ENCODE results near the gene CFAP210.

CFAP210 gene

DNA sequence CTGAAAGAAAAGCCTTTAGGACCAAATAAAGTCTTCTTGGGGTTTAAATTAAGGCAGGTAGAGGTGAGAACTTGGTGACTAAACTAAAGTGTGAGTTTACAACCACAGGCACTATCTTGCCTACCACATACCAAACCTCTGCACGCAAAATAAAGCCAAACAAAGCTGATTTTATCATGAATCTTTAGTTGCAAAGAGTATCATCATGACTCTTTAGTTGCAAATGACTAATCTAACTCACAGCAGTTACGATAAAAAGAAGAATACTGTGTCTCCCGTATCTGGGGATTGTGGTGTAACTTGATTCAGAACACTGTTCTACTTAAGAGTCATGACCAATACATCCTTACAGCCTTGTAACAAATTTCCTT lies 11.2 kb downstream of the CFAP210 start:
- Histone ChIP-seq H3K9me3 (ENCODE audit: control insufficient read depth in 1 of 2, low read length in 2 of 2) (no peaks in the 10 kb centered on the region), H3K4me1 (ENCODE audit: control insufficient read depth in 1 of 2, insufficient read depth in 2 of 2, low read length in 2 of 2) (no peaks in the 10 kb centered on the region), H3K36me3 (ENCODE audit: control insufficient read depth in 1 of 2, insufficient read depth in 2 of 2, low read length in 2 of 2) (no peaks in the 10 kb centered on the region), H3K9ac (ENCODE audit: low read depth in 1 of 2, low read length in 2 of 2) (no peak overlapping the region), H3K27ac (ENCODE audit: low read depth, low read length) (no peak overlapping the region), H3K4me3 (ENCODE audit: low read depth in 1 of 2, low read length in 2 of 2) (no peak overlapping the region), H3K27me3 (ENCODE audit: control insufficient read depth in 1 of 2, insufficient read depth in 2 of 2, low read length in 2 of 2) (no peaks in the 10 kb centered on the region)

GRCh38 chr2:169676850-169677249 lies 17.4 kb downstream of the CFAP210 start:
- Histone ChIP-seq H3K27ac (ENCODE audit: low read depth, low read length) (no peak overlapping the region), H3K36me3 (ENCODE audit: control insufficient read depth in 1 of 2, insufficient read depth in 2 of 2, low read length in 2 of 2) (no peaks in the 10 kb centered on the region), H3K9me3 (ENCODE audit: control insufficient read depth in 1 of 2, low read length in 2 of 2) (no peaks in the 10 kb centered on the region), H3K4me3 (ENCODE audit: low read depth in 1 of 2, low read length in 2 of 2) (no peak overlapping the region), H3K27me3 (ENCODE audit: control insufficient read depth in 1 of 2, insufficient read depth in 2 of 2, low read length in 2 of 2) (no peaks in the 10 kb centered on the region), H3K4me1 (ENCODE audit: control insufficient read depth in 1 of 2, insufficient read depth in 2 of 2, low read length in 2 of 2) (no peaks in the 10 kb centered on the region), H3K9ac (ENCODE audit: low read depth in 1 of 2, low read length in 2 of 2) (no peak overlapping the region)

GRCh38 chr2:169676357-169676756 lies 17.8 kb downstream of the CFAP210 start:
- H3K4me1 ChIP-seq (ENCODE audit: control insufficient read depth in 1 of 2, insufficient read depth in 2 of 2, low read length in 2 of 2), result no peaks in the 10 kb centered on the region
- no peak overlapping the region for H3K4me3 ChIP-seq (ENCODE audit: low read depth in 1 of 2, low read length in 2 of 2)
- H3K27me3 ChIP-seq (ENCODE audit: control insufficient read depth in 1 of 2, insufficient read depth in 2 of 2, low read length in 2 of 2), result no peaks in the 10 kb centered on the region
- no peak overlapping the region for H3K9ac ChIP-seq (ENCODE audit: low read depth in 1 of 2, low read length in 2 of 2)
- H3K9me3 ChIP-seq (ENCODE audit: control insufficient read depth in 1 of 2, low read length in 2 of 2), result no peaks in the 10 kb centered on the region
- H3K27ac ChIP-seq (ENCODE audit: low read depth, low read length), result no peak overlapping the region
- no peaks in the 10 kb centered on the region for H3K36me3 ChIP-seq (ENCODE audit: control insufficient read depth in 1 of 2, insufficient read depth in 2 of 2, low read length in 2 of 2)

GRCh38 chr2:169673921-169674320 lies 20.3 kb downstream of the CFAP210 start:
- no peaks in the 10 kb centered on the region for H3K27me3 ChIP-seq (ENCODE audit: control insufficient read depth in 1 of 2, insufficient read depth in 2 of 2, low read length in 2 of 2)
- H3K4me3 ChIP-seq (ENCODE audit: low read depth in 1 of 2, low read length in 2 of 2), result no peak overlapping the region
- no peaks in the 10 kb centered on the region for H3K9me3 ChIP-seq (ENCODE audit: control insufficient read depth in 1 of 2, low read length in 2 of 2)
- H3K27ac ChIP-seq (ENCODE audit: low read depth, low read length), result no peak overlapping the region
- H3K9ac ChIP-seq (ENCODE audit: low read depth in 1 of 2, low read length in 2 of 2), result no peak overlapping the region
- H3K36me3 ChIP-seq (ENCODE audit: control insufficient read depth in 1 of 2, insufficient read depth in 2 of 2, low read length in 2 of 2), result no peaks in the 10 kb centered on the region
- H3K4me1 ChIP-seq (ENCODE audit: control insufficient read depth in 1 of 2, insufficient read depth in 2 of 2, low read length in 2 of 2), result no peaks in the 10 kb centered on the region

GRCh38 chr2:169673106-169673505 lies 21.1 kb downstream of the CFAP210 start:
- Histone ChIP-seq H3K4me3 (ENCODE audit: low read depth in 1 of 2, low read length in 2 of 2) (no peak overlapping the region), H3K36me3 (ENCODE audit: control insufficient read depth in 1 of 2, insufficient read depth in 2 of 2, low read length in 2 of 2) (no peaks in the 10 kb centered on the region), H3K4me1 (ENCODE audit: control insufficient read depth in 1 of 2, insufficient read depth in 2 of 2, low read length in 2 of 2) (no peaks in the 10 kb centered on the region), H3K9ac (ENCODE audit: low read depth in 1 of 2, low read length in 2 of 2) (no peak overlapping the region), H3K27me3 (ENCODE audit: control insufficient read depth in 1 of 2, insufficient read depth in 2 of 2, low read length in 2 of 2) (no peaks in the 10 kb centered on the region), H3K9me3 (ENCODE audit: control insufficient read depth in 1 of 2, low read length in 2 of 2) (no peaks in the 10 kb centered on the region), H3K27ac (ENCODE audit: low read depth, low read length) (no peak overlapping the region)

- no peak overlapping the region for H3K9ac ChIP-seq (ENCODE audit: low read depth in 1 of 2, low read length in 2 of 2)
- no peak overlapping the region for H3K27ac ChIP-seq (ENCODE audit: low read depth, low read length)
- H3K9me3 ChIP-seq (ENCODE audit: control insufficient read depth in 1 of 2, low read length in 2 of 2), result no peaks in the 10 kb centered on the region
- no peak overlapping the region for H3K4me3 ChIP-seq (ENCODE audit: low read depth in 1 of 2, low read length in 2 of 2)
- no peaks in the 10 kb centered on the region for H3K27me3 ChIP-seq (ENCODE audit: control insufficient read depth in 1 of 2, insufficient read depth in 2 of 2, low read length in 2 of 2)
- H3K4me1 ChIP-seq (ENCODE audit: control insufficient read depth in 1 of 2, insufficient read depth in 2 of 2, low read length in 2 of 2), result no peaks in the 10 kb centered on the region
- no peaks in the 10 kb centered on the region for H3K36me3 ChIP-seq (ENCODE audit: control insufficient read depth in 1 of 2, insufficient read depth in 2 of 2, low read length in 2 of 2)
Measured at GRCh38 chr2:169672406-169672805, 21.8 kb downstream of the CFAP210 start.

- Histone ChIP-seq H3K36me3 (ENCODE audit: control insufficient read depth in 1 of 2, insufficient read depth in 2 of 2, low read length in 2 of 2) (no peaks in the 10 kb centered on the region), H3K27ac (ENCODE audit: low read depth, low read length) (no peak overlapping the region), H3K4me1 (ENCODE audit: control insufficient read depth in 1 of 2, insufficient read depth in 2 of 2, low read length in 2 of 2) (no peaks in the 10 kb centered on the region), H3K4me3 (ENCODE audit: low read depth in 1 of 2, low read length in 2 of 2) (no peak overlapping the region), H3K9me3 (ENCODE audit: control insufficient read depth in 1 of 2, low read length in 2 of 2) (no peaks in the 10 kb centered on the region), H3K27me3 (ENCODE audit: control insufficient read depth in 1 of 2, insufficient read depth in 2 of 2, low read length in 2 of 2) (no peaks in the 10 kb centered on the region), H3K9ac (ENCODE audit: low read depth in 1 of 2, low read length in 2 of 2) (no peak overlapping the region)
Measured at GRCh38 chr2:169670937-169671336, 23.3 kb downstream of the CFAP210 start.

GRCh38 chr2:169670215-169670651 lies 24.0 kb downstream of the CFAP210 start:
- no peak overlapping the region for H3K9ac ChIP-seq (ENCODE audit: low read depth in 1 of 2, low read length in 2 of 2)
- no peaks in the 10 kb centered on the region for H3K9me3 ChIP-seq (ENCODE audit: control insufficient read depth in 1 of 2, low read length in 2 of 2)
- H3K36me3 ChIP-seq (ENCODE audit: control insufficient read depth in 1 of 2, insufficient read depth in 2 of 2, low read length in 2 of 2), result no peaks in the 10 kb centered on the region
- H3K27me3 ChIP-seq (ENCODE audit: control insufficient read depth in 1 of 2, insufficient read depth in 2 of 2, low read length in 2 of 2), result no peaks in the 10 kb centered on the region
- H3K4me1 ChIP-seq (ENCODE audit: control insufficient read depth in 1 of 2, insufficient read depth in 2 of 2, low read length in 2 of 2), result no peaks in the 10 kb centered on the region
- no peak overlapping the region for H3K4me3 ChIP-seq (ENCODE audit: low read depth in 1 of 2, low read length in 2 of 2)
- no peak overlapping the region for H3K27ac ChIP-seq (ENCODE audit: low read depth, low read length)

GRCh38 chr2:169667583-169667982 lies 26.6 kb downstream of the CFAP210 start:
- Histone ChIP-seq H3K4me1 (ENCODE audit: control insufficient read depth in 1 of 2, insufficient read depth in 2 of 2, low read length in 2 of 2) (no peaks in the 10 kb centered on the region), H3K9ac (ENCODE audit: low read depth in 1 of 2, low read length in 2 of 2) (no peak overlapping the region)

DNA sequence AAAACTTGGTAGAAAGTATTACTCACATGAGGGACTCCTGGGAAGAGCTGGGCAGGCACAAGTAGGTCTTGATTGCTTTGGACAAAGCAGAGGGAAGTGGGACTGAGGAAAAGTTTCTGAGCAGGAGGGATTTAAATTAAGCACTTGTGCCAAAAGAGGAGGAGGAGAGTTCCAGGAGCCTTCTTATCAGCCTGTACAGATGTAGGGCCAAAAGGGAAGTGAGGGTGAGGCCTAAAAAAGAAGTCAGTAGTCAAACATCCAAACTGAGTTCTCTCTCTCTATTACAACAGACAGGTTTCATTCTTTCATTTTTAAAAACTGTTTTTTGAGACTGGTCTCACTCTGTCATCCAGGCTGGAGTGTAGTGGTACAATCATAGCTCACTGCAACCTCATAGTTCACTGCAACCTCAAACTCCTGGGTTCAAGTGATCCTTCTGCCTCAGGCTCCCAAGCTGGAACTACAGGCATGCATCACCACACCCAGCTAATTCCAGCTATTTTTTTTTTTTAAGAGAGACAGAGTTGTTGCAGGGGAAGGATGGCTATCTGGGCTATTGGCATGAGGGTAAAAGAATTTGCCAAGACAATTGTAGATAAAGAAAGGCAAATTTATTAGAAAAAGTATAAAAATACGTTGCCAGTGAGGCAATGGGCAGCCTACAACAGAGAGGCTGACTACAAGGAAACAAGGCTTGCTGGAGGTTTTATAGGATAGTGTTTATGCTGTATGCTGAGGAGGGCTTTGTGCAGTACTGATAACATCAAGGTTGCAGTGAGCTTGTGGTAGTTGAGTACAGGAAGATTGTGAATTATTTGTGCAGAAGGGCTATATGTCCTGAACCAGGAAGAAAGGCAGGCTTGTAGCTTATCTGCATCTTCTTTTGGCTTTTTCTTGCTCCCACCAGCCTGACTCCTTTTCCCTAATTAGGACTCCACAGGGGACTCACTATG lies 29.0 kb downstream of the CFAP210 start:
- Histone ChIP-seq H3K9ac (ENCODE audit: low read depth in 1 of 2, low read length in 2 of 2) (no peak overlapping the region), H3K36me3 (ENCODE audit: control insufficient read depth in 1 of 2, insufficient read depth in 2 of 2, low read length in 2 of 2) (no peaks in the 10 kb centered on the region), H3K27me3 (ENCODE audit: control insufficient read depth in 1 of 2, insufficient read depth in 2 of 2, low read length in 2 of 2) (no peaks in the 10 kb centered on the region), H3K27ac (ENCODE audit: low read depth, low read length) (no peak overlapping the region), H3K4me1 (ENCODE audit: control insufficient read depth in 1 of 2, insufficient read depth in 2 of 2, low read length in 2 of 2) (no peaks in the 10 kb centered on the region), H3K4me3 (ENCODE audit: low read depth in 1 of 2, low read length in 2 of 2) (no peak overlapping the region), H3K9me3 (ENCODE audit: control insufficient read depth in 1 of 2, low read length in 2 of 2) (no peaks in the 10 kb centered on the region)

More at GRCh38 chr2:169667583-169667982, 26.6 kb downstream of the CFAP210 start:
- Histone ChIP-seq H3K36me3 (ENCODE audit: control insufficient read depth in 1 of 2, insufficient read depth in 2 of 2, low read length in 2 of 2) (no peaks in the 10 kb centered on the region), H3K27me3 (ENCODE audit: control insufficient read depth in 1 of 2, insufficient read depth in 2 of 2, low read length in 2 of 2) (no peaks in the 10 kb centered on the region), H3K27ac (ENCODE audit: low read depth, low read length) (no peak overlapping the region), H3K9me3 (ENCODE audit: control insufficient read depth in 1 of 2, low read length in 2 of 2) (no peaks in the 10 kb centered on the region), H3K4me3 (ENCODE audit: low read depth in 1 of 2, low read length in 2 of 2) (no peak overlapping the region)
